ENCODE measurements around the gene CABLES1.

Gene CABLES1

GRCh38 chr18:23136326-23137096, 1.2 kb downstream of the CABLES1 start:
- no peak overlapping the region for H3K9ac ChIP-seq (ENCODE audit: low read length)
- no peak overlapping the region for H3K4me3 ChIP-seq (ENCODE audit: insufficient read depth, low read length, poor library complexity, severe bottlenecking)
- no peaks in the 10 kb centered on the region for H3K27me3 ChIP-seq (ENCODE audit: low read length)
- no peaks in the 10 kb centered on the region for H3K9me3 ChIP-seq (ENCODE audit: insufficient read depth, low read length)
- peak overlapping the region; percentile 54 for H3K4me2 ChIP-seq (ENCODE audit: low read depth, low read length, poor library complexity, severe bottlenecking)
- H3K9me2 ChIP-seq (replicated peaks; ENCODE audit: insufficient read depth, low read length), result no peaks in the 10 kb centered on the region
- no peak for TF ChIP-seq EZH2phosphoT487 (conservative IDR thresholded peaks at IDR 0.05; ENCODE audit: low read length)
- H3F3A ChIP-seq (ENCODE audit: insufficient read depth), result peaks cover 9% of the 10 kb centered on the region
- H2AFZ ChIP-seq (ENCODE audit: low read depth, low read length, severe bottlenecking), result no peak overlapping the region
- no peaks in the 10 kb centered on the region for H3K36me3 ChIP-seq (ENCODE audit: low read length)
- no peaks in the 10 kb centered on the region for H3K79me2 ChIP-seq (ENCODE audit: insufficient read depth, low read length)
- H4K20me1 ChIP-seq (ENCODE audit: low read depth, low read length), result no peaks in the 10 kb centered on the region
- no peak overlapping the region for H3K27ac ChIP-seq (ENCODE audit: low read depth, low read length)

- no peaks in the 10 kb centered on the region for H3K79me2 ChIP-seq (ENCODE audit: insufficient read depth, low read length)
Measured at GRCh38 chr18:23137097-23137635, 1.9 kb downstream of the CABLES1 start.

GRCh38 chr18:23137788-23138216, 2.5 kb downstream of the CABLES1 start:
- no peak overlapping the region for H2AFZ ChIP-seq (ENCODE audit: low read depth, low read length, severe bottlenecking)
- no peaks in the 10 kb centered on the region for H3K9me3 ChIP-seq (ENCODE audit: insufficient read depth, low read length)
- H3K9me2 ChIP-seq (replicated peaks; ENCODE audit: insufficient read depth, low read length), result no peaks in the 10 kb centered on the region
- TF ChIP-seq EZH2phosphoT487 (conservative IDR thresholded peaks at IDR 0.05; ENCODE audit: low read length) (no peak), CTCF (IDR thresholded peaks at IDR 0.05; ENCODE audit: insufficient read depth, low read length, poor library complexity, severe bottlenecking) (no peak)
- peaks cover 9% of the 10 kb centered on the region for H3F3A ChIP-seq (ENCODE audit: insufficient read depth)
- H3K27me3 ChIP-seq (ENCODE audit: low read length), result no peaks in the 10 kb centered on the region
- H3K79me2 ChIP-seq (ENCODE audit: insufficient read depth, low read length), result no peaks in the 10 kb centered on the region
- H3K27ac ChIP-seq (ENCODE audit: low read depth, low read length), result no peak overlapping the region
- H3K36me3 ChIP-seq (ENCODE audit: low read length), result no peaks in the 10 kb centered on the region
- H4K20me1 ChIP-seq (ENCODE audit: low read depth, low read length), result no peaks in the 10 kb centered on the region
- H3K4me3 ChIP-seq (ENCODE audit: insufficient read depth, low read length, poor library complexity, severe bottlenecking), result no peak overlapping the region
- H3K9ac ChIP-seq (ENCODE audit: low read length), result no peak overlapping the region
- no peak overlapping the region for H3K4me2 ChIP-seq (ENCODE audit: low read depth, low read length, poor library complexity, severe bottlenecking)

More at GRCh38 chr18:23137097-23137635, 1.9 kb downstream of the CABLES1 start:
- no peaks in the 10 kb centered on the region for H4K20me1 ChIP-seq (ENCODE audit: low read depth, low read length)
- no peaks in the 10 kb centered on the region for H3K9me3 ChIP-seq (ENCODE audit: insufficient read depth, low read length)
- no peak overlapping the region for H3K4me2 ChIP-seq (ENCODE audit: low read depth, low read length, poor library complexity, severe bottlenecking)
- H3K27me3 ChIP-seq (ENCODE audit: low read length), result no peaks in the 10 kb centered on the region
- TF ChIP-seq EZH2phosphoT487 (conservative IDR thresholded peaks at IDR 0.05; ENCODE audit: low read length) (no peak), CTCF (IDR thresholded peaks at IDR 0.05; ENCODE audit: insufficient read depth, low read length, poor library complexity, severe bottlenecking) (no peak)
- no peaks in the 10 kb centered on the region for H3K9me2 ChIP-seq (replicated peaks; ENCODE audit: insufficient read depth, low read length)
- peaks cover 9% of the 10 kb centered on the region for H3F3A ChIP-seq (ENCODE audit: insufficient read depth)
- H3K9ac ChIP-seq (ENCODE audit: low read length), result no peak overlapping the region
- H3K27ac ChIP-seq (ENCODE audit: low read depth, low read length), result no peak overlapping the region
- no peak overlapping the region for H3K4me3 ChIP-seq (ENCODE audit: insufficient read depth, low read length, poor library complexity, severe bottlenecking)
- no peaks in the 10 kb centered on the region for H3K36me3 ChIP-seq (ENCODE audit: low read length)
- no peak overlapping the region for H2AFZ ChIP-seq (ENCODE audit: low read depth, low read length, severe bottlenecking)

GRCh38 chr18:23138471-23138870, 3.2 kb downstream of the CABLES1 start:
- Histone ChIP-seq H3K4me3 (ENCODE audit: insufficient read depth, low read length, poor library complexity, severe bottlenecking) (no peak overlapping the region), H3K9ac (ENCODE audit: low read length) (no peak overlapping the region), H3K27ac (ENCODE audit: low read depth, low read length) (no peak overlapping the region), H4K20me1 (ENCODE audit: low read depth, low read length) (no peaks in the 10 kb centered on the region), H3K9me2 (replicated peaks; ENCODE audit: insufficient read depth, low read length) (no peaks in the 10 kb centered on the region), H3F3A (ENCODE audit: insufficient read depth) (peaks cover 7% of the 10 kb centered on the region), H3K27me3 (ENCODE audit: low read length) (no peaks in the 10 kb centered on the region), H3K4me2 (ENCODE audit: low read depth, low read length, poor library complexity, severe bottlenecking) (no peak overlapping the region), H3K36me3 (ENCODE audit: low read length) (no peaks in the 10 kb centered on the region), H3K9me3 (ENCODE audit: insufficient read depth, low read length) (no peaks in the 10 kb centered on the region), H3K79me2 (ENCODE audit: insufficient read depth, low read length) (no peaks in the 10 kb centered on the region), H2AFZ (ENCODE audit: low read depth, low read length, severe bottlenecking) (no peak overlapping the region)
- TF ChIP-seq EZH2phosphoT487 (conservative IDR thresholded peaks at IDR 0.05; ENCODE audit: low read length), result no peak
- TF ChIP-seq CTCF (IDR thresholded peaks at IDR 0.05; ENCODE audit: insufficient read depth, low read length, poor library complexity, severe bottlenecking), result no peak

All from SU-DHL-6 (cell line).